Thyroid gland (tissue), 4 donors: ENCODE results near the gene B4GALNT4. TPM values are rescaled to one million over a fixed set of nuclear protein-coding genes. Genes with fewer than 3 reads are reported as not detected.
"Not testable (repeated sequence)": the region's sequence is repeated elsewhere in the genome, so short reads cannot be mapped to it uniquely, and the experiment has no call there.

Experiments
- DNase-seq, 2 donors: peaks; one replicate each; pipeline ENCODE4 v3.0.0-alpha.2; 2019
- H3K27ac ChIP-seq, 3 donors: fragments of 200-600 bp; sonication (generic); 1 replicate in 2 of 3; 2 replicates in 1 of 3; pipeline ENCODE4 v1.5.1; 2016 to 2019; ENCODE audit warnings: mild to moderate bottlenecking in 1 of 3, moderate library complexity in 1 of 3
- H3K27me3 ChIP-seq: fragments of 200-600 bp; sonication (generic); one replicate; pipeline ENCODE4 v1.5.1; 2019
- H3K36me3 ChIP-seq, 2 donors: fragments of 200-600 bp; sonication (generic); one replicate each; pipeline ENCODE4 v1.5.1; 2016 to 2019
- H3K4me1 ChIP-seq, 2 donors: fragments of 200-600 bp; sonication (generic); one replicate each; pipeline ENCODE4 v1.5.1; 2017 to 2019
- H3K4me3 ChIP-seq, 3 donors: fragments of 200-600 bp; sonication (generic); replicated peaks in 1 of 3; 1 replicate in 2 of 3; 2 replicates in 1 of 3; pipeline ENCODE4 v1.5.1; 2016; ENCODE audit warnings: mild to moderate bottlenecking in 1 of 3
- H3K9me3 ChIP-seq: fragments of 200-600 bp; sonication (generic); one replicate; pipeline ENCODE4 v1.5.1; 2017
- CTCF ChIP-seq, 6 experiments: fragments of 200-600 bp in 3 of 6; fragments of 450-650 bp in 3 of 6; sonication (generic) in 3 of 6; IDR thresholded peaks; one replicate each; pipeline ENCODE4 v1.5.1; 2016 to 2019; ENCODE audit warnings: antibody characterized with exemption in 6 of 6, mild to moderate bottlenecking in 2 of 6, inconsistent platforms in 1 of 6, moderate library complexity in 1 of 6
- POLR2A ChIP-seq, 2 donors: fragments of 450-650 bp; IDR thresholded peaks; one replicate each; pipeline ENCODE4 v1.6.1; 2017; ENCODE audit warnings: antibody characterized with exemption in 2 of 2, mild to moderate bottlenecking in 2 of 2, moderate library complexity in 1 of 2
- WGBS, 2 donors: methylation state at CpG; one replicate each; pipeline ENCODE4 v1.1.5; 2017; 5-methylcytosine and 5-hydroxymethylcytosine counted together
- intact Hi-C: fragments of 100-400 bp; cut with DNase I; formaldehyde crosslinking; loops from one replicate; pipeline ENCODE4 v1.15.1; 2023
- total RNA-seq, 4 donors: library from RNA; depleted of rRNA; stranded (reverse); fragments of >200 nt; gene quantifications; one replicate each; pipeline ENCODE4 v1.2.3, GENCODE V29; 2016

B4GALNT4 gene
- total RNA-seq, 4 donors from 2014 or later: 0.98 to 1.2 TPM; not detected in 2

- no peak for DNase-seq
- Histone ChIP-seq H3K36me3 (no peaks in the 10 kb centered on the region), H3K9me3 (no peaks in the 10 kb centered on the region), H3K27me3 (no peaks in the 10 kb centered on the region), H3K4me3 (no peak overlapping the region), H3K27ac (no peak overlapping the region), H3K4me1 (peaks cover 0 to 5% of the 10 kb centered on the region in 2 donors)
- no peak for TF ChIP-seq CTCF (IDR thresholded peaks at IDR 0.05)
- TF ChIP-seq POLR2A (IDR thresholded peaks at IDR 0.05): no peak
- WGBS, 2 donors: 88 to 92% methylated on average over 3 of the region's 3 CpGs
- intact Hi-C loops: no loop called here
These were observed 22.8 kb upstream of the B4GALNT4 start for GRCh38 chr11:346529-346928.

- H3K4me1 ChIP-seq: peaks cover 15 to 25% of the 10 kb centered on the region in 2 donors
- DNase-seq: not testable (repeated sequence)
- WGBS, 2 donors: 92 to 96% methylated on average over 8 of the region's 8 CpGs
These were observed 19.9 kb upstream of the B4GALNT4 start for GRCh38 chr11:349270-349954.

GRCh38 chr11:350033-350722 is 19.1 kb upstream of the B4GALNT4 start:
- WGBS, 2 donors: 44 to 58% methylated on average over 13 to 14 of the region's 16 CpGs
- H3K27ac ChIP-seq, DNase-seq: not testable (repeated sequence)

More at GRCh38 chr11:349270-349954, 19.9 kb upstream of the B4GALNT4 start:
- intact Hi-C loops, H3K9me3 ChIP-seq, H3K27ac ChIP-seq, H3K36me3 ChIP-seq, H3K27me3 ChIP-seq, H3K4me3 ChIP-seq: not testable (repeated sequence)

GRCh38 chr11:350723-351255 is 18.5 kb upstream of the B4GALNT4 start:
- intact Hi-C loops: loop anchor here (5.0 kb wide), 1 partner anchor 33 kb away; no protein-coding TSS in a partner anchor
- Histone ChIP-seq H3K9me3 (no peaks in the 10 kb centered on the region), H3K4me3 (no peak overlapping the region), H3K27me3 (no peaks in the 10 kb centered on the region), H3K27ac (no peak overlapping the region), H3K4me1 (peaks cover 23 to 33% of the 10 kb centered on the region in 2 donors), H3K36me3 (no peaks in the 10 kb centered on the region)
- no peak for DNase-seq
- 83 to 84% methylated on average over 18 of the region's 18 CpGs for WGBS, 2 donors
- TF ChIP-seq CTCF (IDR thresholded peaks at IDR 0.05): no peak
- TF ChIP-seq POLR2A (IDR thresholded peaks at IDR 0.05): no peak

More at GRCh38 chr11:350033-350722, 19.1 kb upstream of the B4GALNT4 start:
- intact Hi-C loops: loop anchor here (5.0 kb wide), 1 partner anchor 33 kb away; no protein-coding TSS in a partner anchor
- not testable (repeated sequence) for H3K27me3 ChIP-seq, H3K36me3 ChIP-seq, H3K9me3 ChIP-seq, H3K4me3 ChIP-seq
- peaks cover 17 to 27% of the 10 kb centered on the region in 2 donors for H3K4me1 ChIP-seq

GRCh38 chr11:351411-351810 is 17.9 kb upstream of the B4GALNT4 start:
- H3K27ac ChIP-seq: no peak overlapping the region
- TF ChIP-seq CTCF (IDR thresholded peaks at IDR 0.05) (no peak), POLR2A (IDR thresholded peaks at IDR 0.05) (no peak)
- no peaks in the 10 kb centered on the region for H3K9me3 ChIP-seq
- peaks cover 24 to 34% of the 10 kb centered on the region in 2 donors for H3K4me1 ChIP-seq
- WGBS, 2 donors: 98 to 99% methylated on average over 14 of the region's 14 CpGs
- H3K27me3 ChIP-seq: no peaks in the 10 kb centered on the region
- H3K36me3 ChIP-seq: no peaks in the 10 kb centered on the region
- DNase-seq: no peak
- intact Hi-C loops: loop anchor here (5.0 kb wide), 1 partner anchor 34 kb away; no protein-coding TSS in a partner anchor
- H3K4me3 ChIP-seq: no peak overlapping the region
